HG02571 (cell line): ENCODE results near the gene BEX4.
"Not testable (repeated sequence)": the region's sequence is repeated elsewhere in the genome, so short reads cannot be mapped to it uniquely, and the experiment has no call there.

Source experiments
- ATAC-seq: cut with Tn5 transposase; IDR thresholded peaks from one replicate; pipeline ENCODE4 v1.9.1; 2021; ENCODE audit warnings: mild to moderate bottlenecking, moderate library complexity; ENCODE audit not compliant: unreplicated experiment

BEX4 gene, protein sequence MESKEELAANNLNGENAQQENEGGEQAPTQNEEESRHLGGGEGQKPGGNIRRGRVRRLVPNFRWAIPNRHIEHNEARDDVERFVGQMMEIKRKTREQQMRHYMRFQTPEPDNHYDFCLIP

DNA sequence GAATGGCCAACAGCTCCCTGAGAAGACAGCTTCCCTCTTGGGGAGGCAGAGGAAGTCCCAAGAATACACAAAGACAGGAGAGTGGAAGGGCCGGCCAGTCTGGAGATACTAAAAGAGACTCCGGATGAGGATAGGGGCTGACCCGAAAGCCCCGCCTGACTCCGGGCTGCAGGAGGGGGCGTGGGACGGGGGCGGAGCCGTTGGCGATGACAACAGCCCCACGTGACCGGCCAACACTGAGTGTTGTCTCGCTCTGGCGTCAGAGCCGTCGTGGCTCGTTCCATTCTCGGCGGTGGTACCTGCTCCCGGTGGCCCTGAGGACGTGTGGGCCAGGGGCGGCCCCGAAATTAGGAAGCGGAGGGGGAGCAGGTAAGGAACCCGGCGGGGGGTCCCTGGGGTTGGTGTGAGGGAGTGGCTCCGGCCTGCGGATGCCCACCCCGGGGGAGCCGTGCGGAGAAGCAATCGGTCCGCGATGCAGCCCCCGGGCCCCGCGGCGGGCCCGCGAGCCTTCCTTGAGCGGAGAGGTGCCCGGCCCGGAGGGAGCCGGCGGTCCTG is at the start of gene BEX4:
BEX4 (plus strand) TSS at position 239 of the 555 bp plus-strand sequence. CDS start 1,046 bp downstream, outside the sequence.
- peak; percentile 93 for ATAC-seq

DNA sequence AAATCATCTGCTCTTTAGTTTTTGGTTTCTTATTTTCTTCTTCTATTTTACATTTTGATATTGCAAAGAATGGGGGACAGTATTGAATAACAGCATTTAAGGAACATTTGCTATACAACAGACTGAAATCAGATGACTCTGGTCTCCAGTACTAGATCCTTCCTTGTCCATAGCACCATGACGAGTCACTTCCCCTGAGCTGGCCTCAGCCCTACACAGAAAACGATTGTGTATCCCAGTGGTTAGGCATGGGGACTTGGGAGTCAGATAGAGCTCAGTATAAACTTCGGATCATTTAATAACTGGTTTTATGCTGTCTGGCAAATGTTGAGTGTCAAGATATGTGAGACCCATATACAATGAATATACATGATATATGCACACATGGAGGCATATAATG is 44.7 kb upstream of the BEX4 start:
- ATAC-seq: no peak

DNA sequence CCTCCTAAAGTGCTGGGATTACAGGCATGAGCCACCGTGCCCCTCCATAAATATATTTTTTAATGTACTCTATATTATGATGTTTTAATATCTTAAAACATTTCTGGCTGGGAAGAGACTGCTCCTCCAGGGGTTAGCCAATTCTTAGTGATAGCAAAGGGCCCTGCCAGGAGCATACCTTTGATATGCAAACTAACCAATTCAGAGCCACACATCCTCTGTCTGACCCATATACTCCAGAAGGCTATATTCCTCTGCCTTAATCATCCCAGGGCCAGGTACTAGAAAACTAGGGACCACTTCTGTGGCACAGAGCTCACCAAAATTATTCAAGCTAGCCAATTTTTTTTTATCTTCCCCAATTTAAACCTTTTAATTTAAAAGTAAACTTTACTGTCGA is 43.6 kb upstream of the BEX4 start:
- ATAC-seq: no peak

DNA sequence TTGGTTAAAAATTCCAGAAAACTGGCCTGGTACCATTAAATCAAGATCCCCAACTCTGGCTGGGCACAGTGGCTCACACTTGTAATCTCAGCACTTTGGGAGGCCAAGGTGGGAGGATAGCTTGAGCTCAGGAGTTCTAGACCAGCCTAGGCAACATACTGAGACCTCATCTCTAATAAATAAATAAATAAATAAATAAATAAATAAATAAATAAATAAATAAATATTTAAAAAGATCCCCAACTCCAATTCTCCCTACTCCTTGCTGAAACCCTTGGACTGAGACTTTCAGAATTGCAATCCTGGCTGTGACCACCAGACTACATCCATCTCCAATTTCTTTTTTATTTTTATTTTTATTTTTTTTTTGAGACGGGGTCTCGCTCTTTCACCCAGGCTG is 39.7 kb upstream of the BEX4 start:
- not testable (repeated sequence) for ATAC-seq

DNA sequence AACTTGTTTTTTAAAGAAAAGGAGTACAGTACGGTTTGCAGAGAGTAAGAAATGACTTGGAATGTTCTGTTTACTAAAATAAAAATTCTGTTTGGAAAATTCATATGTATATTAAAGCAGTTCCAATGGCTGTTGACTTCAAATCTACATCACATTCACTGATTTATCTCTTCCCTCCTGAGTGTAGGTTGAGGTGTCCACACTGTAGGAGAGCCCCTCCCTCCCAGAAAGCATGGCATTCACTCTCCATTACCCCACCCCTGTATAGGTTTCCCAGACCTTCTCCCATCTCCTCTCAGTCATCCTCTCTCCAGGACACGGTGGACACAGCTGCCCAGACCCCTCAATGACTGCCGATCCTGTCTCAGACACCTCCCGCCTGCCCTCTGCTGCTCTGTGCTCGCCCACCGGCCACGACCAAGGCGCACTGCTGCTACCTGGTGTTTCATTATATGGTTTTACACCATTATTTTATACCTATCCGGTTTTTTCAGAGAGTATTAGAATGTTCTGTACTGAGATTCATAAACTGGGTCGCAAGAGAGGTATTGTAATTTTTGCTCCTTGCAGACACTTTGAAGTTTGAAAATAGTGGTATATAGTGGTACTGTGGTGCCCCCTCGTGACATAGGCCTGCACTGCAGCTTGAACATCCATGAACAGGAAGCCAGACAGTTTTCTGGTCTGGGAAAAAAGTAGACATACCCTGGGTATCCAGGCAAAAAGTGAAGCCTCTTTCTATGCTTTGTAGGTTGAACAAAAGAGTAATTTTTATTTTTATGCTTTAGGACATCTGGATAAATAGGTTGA is 38.8 kb upstream of the BEX4 start:
- ATAC-seq: peak; percentile 58

DNA sequence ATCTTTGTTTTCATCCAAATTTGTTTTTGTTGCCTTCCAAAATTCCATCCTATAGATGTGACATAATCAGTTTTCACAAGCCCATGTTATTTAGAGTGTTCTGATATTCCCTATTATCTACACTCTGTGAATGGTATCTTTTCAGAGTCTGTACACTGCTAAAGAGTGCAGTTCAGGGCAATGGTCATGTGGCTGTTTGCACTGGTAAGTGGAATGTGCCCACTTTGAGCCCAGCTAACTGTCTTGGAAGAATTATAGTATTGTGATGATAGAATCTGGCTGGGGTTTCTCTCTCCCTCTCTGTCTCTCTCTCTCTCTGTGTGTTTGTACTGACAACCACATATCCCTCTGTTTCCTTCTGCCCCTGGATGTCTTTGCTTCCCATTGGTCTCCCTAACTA is 37.4 kb upstream of the BEX4 start:
- no peak for ATAC-seq

DNA sequence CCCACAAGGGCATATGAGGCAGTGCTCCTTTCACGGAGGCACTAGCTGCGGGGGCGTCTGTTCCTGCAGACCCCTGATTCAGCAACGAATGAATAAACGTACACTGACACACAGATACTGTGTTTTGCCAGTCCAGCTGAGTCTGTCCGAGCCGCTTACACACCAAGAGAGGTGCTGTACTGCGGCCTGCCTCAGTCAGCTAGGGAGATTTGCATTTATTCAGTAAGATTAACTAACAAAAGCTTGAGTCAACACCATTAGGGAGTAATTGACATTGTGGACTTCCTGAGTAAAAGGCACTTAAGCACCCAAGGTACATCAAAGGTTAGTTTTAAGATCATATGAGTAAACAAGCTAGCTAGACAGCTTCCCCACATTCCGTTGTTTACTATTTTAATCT is 31.0 kb upstream of the BEX4 start:
- no peak for ATAC-seq

DNA sequence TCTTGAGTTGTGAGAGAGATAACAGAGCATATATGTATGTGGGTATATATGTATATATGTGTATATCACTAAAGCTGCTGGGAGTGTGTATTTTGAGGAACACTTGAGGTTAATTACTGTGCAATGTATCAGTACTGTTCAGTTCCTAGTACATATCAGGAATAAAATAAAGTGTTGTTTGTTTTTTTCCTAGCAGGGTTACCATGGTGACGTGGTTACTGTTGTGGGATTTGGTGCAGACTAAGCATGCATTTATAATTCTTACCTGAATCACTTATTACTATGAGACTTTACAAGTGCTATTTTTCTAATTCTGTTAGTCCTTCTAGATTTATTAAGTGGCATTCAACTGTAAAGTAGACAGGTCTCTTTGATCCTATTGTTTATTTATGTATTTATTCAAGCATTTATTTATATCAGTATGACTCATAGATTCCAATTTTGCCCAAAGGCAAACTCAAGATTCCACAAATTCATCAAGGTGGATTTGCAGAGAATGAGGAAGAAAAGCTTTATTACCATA is 26.9 kb upstream of the BEX4 start:
- ATAC-seq: no peak

DNA sequence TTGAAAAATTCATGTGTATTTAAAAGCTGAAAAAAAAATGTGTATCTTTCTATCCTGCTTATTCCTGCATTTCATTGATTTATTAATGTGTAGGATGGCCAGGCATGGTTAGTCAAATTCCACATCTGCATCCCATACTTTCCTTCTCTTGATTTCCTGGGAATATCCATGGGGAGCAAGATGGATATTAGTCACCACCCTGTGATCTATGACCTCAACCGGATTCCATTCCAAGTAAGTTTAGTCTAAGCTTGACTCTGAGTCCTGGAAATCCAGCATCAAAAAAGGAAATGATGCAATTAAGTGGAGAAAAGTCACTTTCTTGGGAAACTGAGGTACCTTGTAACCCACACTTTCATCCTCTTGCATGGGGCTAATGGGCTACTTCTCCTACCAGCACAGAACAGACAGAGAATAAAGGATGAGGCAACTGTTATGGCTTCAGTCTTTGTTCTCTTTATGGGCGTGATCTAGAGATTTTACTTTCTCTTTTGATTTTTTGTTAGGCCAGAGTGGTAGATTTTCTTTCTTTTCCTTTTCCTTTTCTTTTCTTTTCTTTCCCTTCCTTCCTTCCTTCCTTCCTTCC is 17.1 kb upstream of the BEX4 start:
- no peak for ATAC-seq

DNA sequence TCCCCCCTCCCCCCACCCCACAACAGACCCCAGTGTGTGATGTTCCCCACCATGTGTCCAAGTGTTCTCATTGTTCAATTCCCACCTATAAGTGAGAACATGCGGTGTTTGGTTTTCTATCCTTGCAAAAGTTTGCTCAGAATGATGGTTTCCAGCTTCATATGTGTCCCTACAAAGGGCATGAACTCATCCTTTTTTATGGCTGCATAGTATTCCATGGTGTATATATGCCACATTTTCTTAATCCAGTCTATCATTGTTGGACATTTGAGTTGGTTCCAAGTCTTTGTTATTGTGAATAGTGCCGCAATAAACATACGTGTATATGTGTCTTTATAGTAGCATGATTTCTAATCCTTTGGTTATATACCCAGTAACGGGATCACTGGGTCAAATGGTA is 16.2 kb upstream of the BEX4 start:
- ATAC-seq: not testable (repeated sequence)

DNA sequence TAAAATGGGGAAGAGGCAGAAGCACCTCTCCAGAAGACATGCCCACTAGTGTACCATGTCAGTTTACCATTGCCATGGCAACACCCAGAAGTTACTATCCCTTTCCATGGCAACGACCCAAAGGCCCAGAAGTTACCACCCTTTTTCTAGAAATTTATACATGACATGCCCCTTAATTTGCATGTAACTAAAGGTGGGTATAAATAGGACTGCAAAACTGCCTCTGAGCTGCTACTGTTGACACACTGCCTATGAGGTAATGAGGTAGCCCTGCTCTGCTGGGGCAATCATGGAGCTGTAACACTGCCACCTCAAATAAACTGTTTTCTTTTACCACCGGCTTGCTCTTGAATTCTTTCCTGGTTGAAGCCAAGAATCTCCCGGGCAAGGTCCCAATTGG is 13.9 kb upstream of the BEX4 start:
- ATAC-seq: no peak

DNA sequence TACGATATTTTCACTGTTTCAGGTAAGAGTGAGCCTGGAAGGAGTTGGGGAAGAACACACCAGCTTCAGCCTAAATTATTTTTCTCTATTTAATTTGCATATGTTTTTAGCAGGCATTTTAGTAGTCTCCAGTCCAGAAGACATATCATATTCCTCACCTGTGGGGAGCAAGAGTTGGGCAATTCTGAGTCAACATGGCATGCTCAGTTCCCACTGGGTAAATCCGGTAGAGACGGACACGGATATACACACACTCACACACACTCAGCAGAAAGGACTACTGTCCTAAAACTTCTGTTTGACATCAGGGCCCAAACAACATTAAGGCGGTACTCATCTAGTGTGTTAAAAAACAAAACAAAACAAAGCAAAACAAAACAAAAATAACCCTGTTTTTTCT is 4.9 kb upstream of the BEX4 start:
- no peak for ATAC-seq

DNA sequence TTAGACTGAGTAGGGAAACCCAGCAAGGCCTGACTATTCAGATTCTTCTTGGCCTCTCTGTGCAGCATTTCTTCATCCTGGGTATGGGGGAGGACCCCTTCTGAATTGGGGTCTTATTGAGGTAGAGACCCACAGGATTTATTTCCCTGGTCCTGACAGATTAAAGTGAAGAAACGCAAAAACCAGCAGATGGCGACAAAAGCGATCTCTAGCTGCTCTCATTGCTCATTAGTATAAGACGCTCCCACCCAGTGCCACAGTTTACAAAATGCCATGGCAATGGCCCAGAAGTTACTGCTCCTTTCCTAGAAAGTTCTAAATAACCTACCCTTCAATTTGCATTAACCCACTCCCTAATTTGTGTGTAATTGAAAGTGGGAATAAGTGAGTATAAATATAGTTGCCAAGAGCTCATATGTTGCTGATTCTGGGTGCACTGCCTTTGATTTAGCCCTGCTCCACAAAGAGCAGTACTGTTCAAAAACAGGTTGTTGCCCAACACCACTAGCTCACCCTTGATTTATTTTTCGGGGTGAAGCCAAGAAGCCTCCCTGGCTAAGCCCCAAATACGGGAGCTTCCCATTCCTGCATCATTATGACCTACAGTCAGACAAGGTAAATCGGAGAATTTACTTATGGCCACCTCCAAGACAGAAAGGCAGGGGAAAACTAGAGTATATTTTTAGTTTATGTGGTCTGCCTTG is 3.7 kb upstream of the BEX4 start:
- no peak for ATAC-seq

DNA sequence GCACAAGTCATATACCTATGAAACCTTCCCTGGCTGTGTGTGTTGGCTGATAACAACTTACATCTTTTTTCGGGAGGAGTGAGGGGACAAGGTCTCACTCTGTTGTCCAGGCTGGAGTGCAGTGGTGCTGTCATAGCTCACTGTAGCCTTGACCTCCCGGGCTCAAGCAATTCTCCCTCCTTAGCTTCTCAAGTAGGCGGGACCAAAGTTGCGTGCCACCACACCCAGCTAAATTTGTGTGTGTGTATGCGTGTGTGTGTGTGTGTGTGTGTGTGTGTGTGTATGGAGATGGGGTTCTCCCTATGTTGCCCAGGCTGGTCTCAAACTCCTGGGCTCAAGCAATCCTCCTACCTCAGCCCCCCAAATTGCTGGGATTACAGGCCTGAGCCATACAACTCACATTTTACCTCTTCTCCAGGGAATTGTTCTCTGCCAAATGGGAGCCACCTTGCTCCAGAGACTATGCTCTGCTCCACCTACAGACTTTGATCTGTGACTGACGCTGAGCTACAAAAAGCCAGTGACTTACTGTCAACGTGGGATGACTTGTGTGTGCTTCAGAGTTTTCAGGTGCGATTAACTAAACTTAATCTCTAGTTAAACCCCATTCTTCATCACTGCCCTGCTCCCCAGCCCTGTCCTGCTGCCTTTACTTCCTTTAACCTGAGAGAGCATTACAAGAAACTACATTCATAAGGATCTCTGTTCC is 2.0 kb upstream of the BEX4 start:
- ATAC-seq: no peak

DNA sequence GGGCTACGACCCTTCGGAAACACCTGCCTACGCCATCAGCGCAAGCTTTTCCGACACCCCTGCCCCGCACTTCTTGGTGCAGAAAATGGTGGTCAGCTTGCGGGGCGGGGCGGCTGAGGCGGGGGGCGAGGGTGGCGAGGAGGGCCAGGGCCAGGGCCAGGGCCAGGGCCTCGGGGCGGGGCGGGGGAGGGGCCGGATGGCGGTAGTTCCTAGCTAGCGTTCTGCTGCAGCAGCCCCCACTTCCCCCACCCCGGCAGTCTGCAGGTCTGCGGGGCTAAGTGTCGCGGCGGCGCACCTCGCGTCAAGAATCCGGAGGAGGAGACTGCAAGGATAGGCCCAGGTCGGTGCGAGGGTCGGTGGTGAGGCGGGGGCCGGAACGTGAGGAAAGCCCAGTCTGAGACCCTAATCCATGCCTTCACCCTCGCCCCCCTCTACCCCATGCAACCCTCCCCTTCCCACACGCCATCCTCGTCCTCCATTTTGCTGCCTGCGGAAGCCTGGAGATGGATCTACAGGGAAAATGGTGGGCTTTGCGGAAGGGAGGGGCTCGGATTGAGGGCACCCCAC is 600 bp downstream of the BEX4 start:
- ATAC-seq: peak; percentile 9

DNA sequence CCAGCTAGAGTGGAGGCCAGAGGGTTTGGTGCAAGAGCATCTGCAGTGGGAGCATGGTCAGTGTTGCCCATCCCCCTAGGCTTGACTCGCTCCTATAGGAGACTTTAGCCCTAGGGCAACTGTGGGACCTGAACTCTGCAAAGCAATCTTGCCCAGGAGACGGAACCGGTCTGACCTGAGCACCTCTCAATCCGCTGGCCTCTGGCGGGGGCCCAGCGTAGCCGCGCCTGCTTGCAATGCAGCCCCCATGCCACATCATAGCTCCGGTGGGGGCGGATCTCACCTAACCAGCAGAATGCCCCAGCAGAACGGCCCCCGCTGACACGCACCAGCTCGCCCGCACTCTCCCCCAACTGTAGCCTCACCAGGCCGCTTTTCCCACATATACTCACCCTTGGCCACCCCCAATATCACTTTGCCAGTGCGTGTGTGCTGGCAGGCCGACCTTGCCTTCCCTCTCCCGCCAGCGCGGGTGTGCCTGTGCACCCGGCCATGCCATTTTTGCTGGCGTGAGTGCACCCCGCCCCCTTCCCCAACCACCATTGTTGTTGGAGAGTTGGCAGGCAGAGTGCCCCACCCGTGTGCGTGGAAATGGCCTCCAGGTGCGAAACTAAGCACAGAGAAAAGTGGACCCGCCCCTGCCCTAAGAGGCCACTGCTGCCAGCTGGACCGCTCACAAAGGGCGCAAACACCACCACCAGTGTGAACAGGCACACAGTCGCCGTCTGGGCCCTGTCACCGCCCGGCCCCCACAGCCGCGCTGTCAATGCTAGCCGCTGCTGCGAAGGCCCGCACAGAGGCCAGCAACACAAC is 5.8 kb downstream of the BEX4 start:
- ATAC-seq: no peak

DNA sequence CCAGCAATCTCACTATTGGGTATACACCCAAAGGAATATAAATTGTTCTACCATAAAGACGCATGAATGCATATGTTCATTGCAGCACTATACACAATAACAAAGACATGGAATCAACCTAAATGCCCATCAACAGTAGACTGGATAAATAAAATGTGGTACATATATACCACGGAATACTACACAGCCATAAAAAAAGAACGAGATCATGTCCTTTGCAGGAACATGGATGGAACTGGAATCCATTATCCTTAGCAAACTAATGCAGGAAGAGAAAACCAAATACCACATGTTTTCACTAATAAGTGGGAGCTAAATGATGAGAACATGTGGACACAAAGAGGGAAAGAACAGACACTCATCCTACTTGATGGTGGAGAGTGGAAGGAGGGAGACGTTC is 11.0 kb downstream of the BEX4 start:
- not testable (repeated sequence) for ATAC-seq

DNA sequence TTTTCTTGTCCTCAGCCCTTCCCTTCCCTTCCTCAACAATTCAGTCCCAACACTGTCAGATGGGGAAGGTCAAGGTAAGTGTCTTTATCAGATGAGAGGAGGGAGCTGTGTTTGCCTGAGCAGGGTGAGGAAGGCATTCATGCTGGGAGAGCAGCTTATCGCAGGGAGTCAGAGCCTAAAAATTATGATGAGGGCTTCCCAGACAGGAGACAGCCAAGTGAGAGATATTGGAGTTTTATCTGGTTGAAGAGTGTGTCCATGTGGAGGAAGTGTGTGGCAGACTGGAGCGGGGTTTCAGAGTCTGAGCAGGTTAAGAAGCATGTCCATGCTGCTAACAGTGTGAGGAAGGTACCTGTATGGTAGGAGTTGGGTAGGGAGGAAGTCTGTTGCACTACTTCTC is 18.4 kb downstream of the BEX4 start:
- ATAC-seq: no peak

DNA sequence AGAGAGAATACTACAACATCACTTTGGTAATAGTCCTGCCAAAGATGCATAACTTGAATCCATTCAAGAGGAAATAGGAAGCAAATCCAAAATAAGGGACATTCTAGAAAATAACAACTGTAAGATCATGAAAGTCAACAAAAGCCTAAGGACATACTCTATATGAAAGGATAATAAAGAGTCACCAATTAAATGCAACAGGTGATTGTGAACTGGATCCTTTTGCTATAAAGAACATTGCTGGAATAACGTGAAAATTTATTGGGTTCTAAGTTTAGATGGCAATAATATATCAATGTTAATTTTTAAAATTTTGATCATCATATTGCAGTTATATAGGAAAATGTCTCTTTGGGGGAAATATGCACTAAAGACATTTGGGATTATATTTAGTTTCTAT is 20.0 kb downstream of the BEX4 start:
- no peak for ATAC-seq
